Breast epithelium (tissue), 4 donors: Measurements from ENCODE around the gene IL10. TPM values are rescaled to one million over a fixed set of nuclear protein-coding genes. Genes with fewer than 3 reads are reported as not detected.

ENCODE experiments used
- DNase-seq, 2 donors: peaks; one replicate each; pipeline ENCODE4 v3.0.0-alpha.2; 2019; ENCODE audit warnings: low spot score in 2 of 2
- H3K27ac ChIP-seq, 2 donors: fragments of 200-600 bp; sonication (generic) in 1 of 2; one replicate each; pipeline ENCODE4 v1.5.1; 2016 to 2019; ENCODE audit warnings: mild to moderate bottlenecking in 1 of 2
- H3K27me3 ChIP-seq, 2 donors: fragments of 200-600 bp; sonication (generic) in 1 of 2; one replicate each; pipeline versions ENCODE4 v1.5.1 to v1.6.0; 2017 to 2019; ENCODE audit warnings: control low read depth in 1 of 2, mild to moderate bottlenecking in 1 of 2
- H3K36me3 ChIP-seq: fragments of 200-600 bp; one replicate; pipeline ENCODE4 v1.5.1; 2019
- H3K4me1 ChIP-seq, 2 donors: fragments of 200-600 bp; sonication (generic); one replicate each; pipeline ENCODE4 v1.5.1; 2016 to 2019; ENCODE audit warnings: control low read depth in 1 of 2
- H3K4me3 ChIP-seq, 3 donors: fragments of 200-600 bp; sonication (generic); 1 replicate in 2 of 3; 2 replicates in 1 of 3; pipeline ENCODE4 v1.5.1; 2016 to 2019; ENCODE audit warnings: mild to moderate bottlenecking in 3 of 3, moderate library complexity in 2 of 3
- H3K9me3 ChIP-seq, 2 donors: fragments of 200-600 bp; sonication (generic) in 1 of 2; one replicate each; pipeline ENCODE4 v1.5.1; 2016 to 2019; ENCODE audit warnings: control low read depth in 1 of 2
- POLR2A ChIP-seq: fragments of 450-650 bp; IDR thresholded peaks from one replicate; pipeline ENCODE4 v1.6.1; 2016; ENCODE audit warnings: antibody characterized with exemption, mild to moderate bottlenecking, moderate library complexity
- POLR2AphosphoS5 ChIP-seq, 3 donors: sonication (generic); formaldehyde crosslinking; IDR thresholded peaks; one replicate each; pipeline ENCODE4 v1.6.1; 2017; ENCODE audit warnings: antibody characterized with exemption in 3 of 3
- intact Hi-C: fragments of 100-400 bp; cut with DNase I; formaldehyde crosslinking; loops from one replicate; pipeline ENCODE4 v1.15.1; 2023; ENCODE audit warnings: low total_unique reads
- total RNA-seq, 3 donors: library from RNA; depleted of rRNA; stranded (reverse); fragments of >200 nt; gene quantifications; one replicate each; pipeline ENCODE4 v1.1.0, GENCODE V29; 2016
- TF ChIP-seq, protein P1 (sequence below), 3 donors: fragments of 450-650 bp; IDR thresholded peaks; one replicate each; pipeline ENCODE4 v1.5.1; 2016 to 2017; ENCODE audit warnings: antibody characterized with exemption in 3 of 3, mild to moderate bottlenecking in 3 of 3, moderate library complexity in 3 of 3

Gene IL10
- total RNA-seq, 3 donors from 2014 or later = 0.98 to 5.3 (median 4.3) TPM

DNA sequence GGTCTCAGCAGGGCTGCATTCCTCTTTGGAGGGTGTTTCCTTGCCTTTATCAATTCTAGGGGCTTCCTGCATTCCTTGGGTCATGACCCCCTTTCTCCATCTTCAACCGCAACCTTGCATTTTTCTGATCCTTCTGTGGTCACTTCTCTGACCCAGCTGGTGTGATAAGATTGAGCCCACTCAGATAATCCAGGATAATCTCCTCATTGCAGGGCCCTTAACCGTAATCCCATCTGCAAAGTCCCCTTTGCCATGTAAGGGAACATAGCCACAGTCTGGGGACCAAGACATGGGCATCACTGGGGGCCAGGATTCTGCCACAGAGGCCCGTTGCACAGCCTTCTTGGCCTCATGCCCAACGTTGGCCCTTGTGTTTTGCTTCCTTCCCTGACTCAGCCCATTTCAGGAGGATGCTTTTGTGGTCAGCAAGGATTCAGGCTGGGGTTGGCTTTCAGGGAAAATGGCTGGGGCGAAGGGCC is 36.7 kb downstream of the IL10 start:
- intact Hi-C loops = loop anchor here (5.0 kb wide), 1 partner anchor 177 kb away; no protein-coding TSS in a partner anchor

DNA sequence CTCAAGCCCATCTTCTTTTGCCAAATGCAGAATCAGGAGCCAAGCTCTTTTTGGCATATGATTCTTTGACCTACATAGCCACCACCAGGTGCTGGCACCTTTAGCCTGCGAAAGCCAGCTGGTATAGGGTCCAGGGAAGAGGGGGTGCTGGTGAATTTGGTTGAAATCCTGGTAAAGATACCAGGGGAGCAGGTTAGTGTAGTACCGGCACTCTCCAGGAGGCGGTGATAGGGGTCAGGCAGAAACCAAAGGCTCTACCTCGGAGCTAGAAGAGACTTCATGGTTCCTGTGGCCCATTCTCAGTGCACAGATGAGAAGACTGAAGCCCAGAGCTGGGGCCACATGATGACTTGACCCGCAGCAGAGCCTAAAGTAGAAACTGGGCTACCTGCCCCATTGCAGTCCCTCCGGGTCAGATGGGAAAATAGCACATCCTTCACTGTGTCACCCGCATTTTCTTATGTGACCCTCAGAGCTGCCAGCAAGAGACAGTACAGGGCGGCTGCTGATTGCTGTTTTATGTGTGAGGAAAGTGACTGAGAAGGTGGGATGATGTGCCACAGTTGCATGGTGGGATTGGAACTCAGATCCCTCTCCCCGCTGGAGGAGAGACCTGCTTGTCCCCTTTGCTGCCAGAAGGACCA is 37.7 kb downstream of the IL10 start:
- Histone ChIP-seq H3K4me1 (peaks cover 7 to 11% of the 10 kb centered on the region in 2 donors), H3K9me3 (no peaks in the 10 kb centered on the region), H3K4me3 (no peak overlapping the region), H3K27me3 (no peaks in the 10 kb centered on the region), H3K36me3 (peaks cover 6% of the 10 kb centered on the region), H3K27ac (no peak overlapping the region)
- DNase-seq = no peak
- TF ChIP-seq, protein P1, sequence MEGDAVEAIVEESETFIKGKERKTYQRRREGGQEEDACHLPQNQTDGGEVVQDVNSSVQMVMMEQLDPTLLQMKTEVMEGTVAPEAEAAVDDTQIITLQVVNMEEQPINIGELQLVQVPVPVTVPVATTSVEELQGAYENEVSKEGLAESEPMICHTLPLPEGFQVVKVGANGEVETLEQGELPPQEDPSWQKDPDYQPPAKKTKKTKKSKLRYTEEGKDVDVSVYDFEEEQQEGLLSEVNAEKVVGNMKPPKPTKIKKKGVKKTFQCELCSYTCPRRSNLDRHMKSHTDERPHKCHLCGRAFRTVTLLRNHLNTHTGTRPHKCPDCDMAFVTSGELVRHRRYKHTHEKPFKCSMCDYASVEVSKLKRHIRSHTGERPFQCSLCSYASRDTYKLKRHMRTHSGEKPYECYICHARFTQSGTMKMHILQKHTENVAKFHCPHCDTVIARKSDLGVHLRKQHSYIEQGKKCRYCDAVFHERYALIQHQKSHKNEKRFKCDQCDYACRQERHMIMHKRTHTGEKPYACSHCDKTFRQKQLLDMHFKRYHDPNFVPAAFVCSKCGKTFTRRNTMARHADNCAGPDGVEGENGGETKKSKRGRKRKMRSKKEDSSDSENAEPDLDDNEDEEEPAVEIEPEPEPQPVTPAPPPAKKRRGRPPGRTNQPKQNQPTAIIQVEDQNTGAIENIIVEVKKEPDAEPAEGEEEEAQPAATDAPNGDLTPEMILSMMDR (IDR thresholded peaks at IDR 0.05) = peak; percentile 72 to 78 (median 73)
- TF ChIP-seq POLR2A (no peak), POLR2AphosphoS5 (IDR thresholded peaks at IDR 0.05) (no peak)
- intact Hi-C loops = loop anchor here (5.0 kb wide), 1 partner anchor 178 kb away; no protein-coding TSS in a partner anchor

More for the DNA sequence above, 36.7 kb downstream of the IL10 start:
- DNase-seq = no peak
- Histone ChIP-seq H3K27me3 (no peaks in the 10 kb centered on the region), H3K4me3 (no peak overlapping the region), H3K36me3 (peaks cover 6% of the 10 kb centered on the region), H3K27ac (peak overlapping the region in 1 of 2 donors; percentile 34), H3K4me1 (peaks cover 7 to 11% of the 10 kb centered on the region in 2 donors), H3K9me3 (no peaks in the 10 kb centered on the region)
- TF ChIP-seq POLR2AphosphoS5 (IDR thresholded peaks at IDR 0.05) (no peak), POLR2A (no peak)
- TF ChIP-seq, protein P1 (IDR thresholded peaks at IDR 0.05) = no peak

DNA sequence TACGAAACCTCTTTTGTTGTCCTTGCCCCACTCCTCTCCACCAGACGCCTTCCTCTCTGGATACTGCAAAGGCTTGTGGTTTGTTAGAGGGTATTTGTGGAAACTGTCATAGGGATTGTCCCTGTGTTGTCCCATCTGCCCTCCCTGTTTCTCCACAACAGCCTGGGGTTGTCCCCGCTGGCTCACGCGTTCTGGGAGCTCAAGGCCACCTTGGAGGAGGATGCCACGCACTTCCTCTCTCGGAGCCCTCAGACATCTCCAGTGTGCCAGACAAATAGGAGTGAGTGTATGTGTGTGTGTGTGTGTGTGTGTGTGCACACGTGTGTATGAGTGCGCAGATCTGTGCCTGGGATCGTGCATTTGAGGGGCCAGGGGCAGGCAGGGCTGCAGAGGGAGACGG is 39.3 kb downstream of the IL10 start:
- Histone ChIP-seq H3K27ac (no peak overlapping the region), H3K36me3 (peaks cover 6% of the 10 kb centered on the region), H3K4me3 (no peak overlapping the region), H3K27me3 (no peaks in the 10 kb centered on the region), H3K4me1 (peaks cover 7% of the 10 kb centered on the region in 2 donors), H3K9me3 (no peaks in the 10 kb centered on the region)
- intact Hi-C loops = no loop called here
- no peak for DNase-seq
- TF ChIP-seq, protein P1 (IDR thresholded peaks at IDR 0.05) = no peak
- TF ChIP-seq POLR2A = no peak
- no peak for TF ChIP-seq POLR2AphosphoS5 (IDR thresholded peaks at IDR 0.05)

DNA sequence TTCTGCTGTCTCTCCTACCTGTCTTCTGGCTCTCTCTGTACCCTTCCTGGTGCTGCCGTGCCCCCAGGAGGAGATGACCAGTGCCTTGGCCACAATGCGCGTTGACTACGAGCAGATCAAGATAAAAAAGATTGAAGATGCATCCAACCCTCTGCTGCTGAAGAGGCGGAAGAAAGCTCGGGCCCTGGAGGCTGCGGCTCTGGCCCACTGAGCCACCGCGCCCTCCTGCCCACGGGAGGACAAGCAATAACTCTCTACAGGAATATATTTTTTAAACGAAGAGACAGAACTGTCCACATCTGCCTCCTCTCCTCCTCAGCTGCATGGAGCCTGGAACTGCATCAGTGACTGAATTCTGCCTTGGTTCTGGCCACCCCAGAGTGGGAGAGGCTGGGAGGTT is 39.8 kb downstream of the IL10 start:
- H3K27ac ChIP-seq = no peak overlapping the region
- peaks cover 6% of the 10 kb centered on the region for H3K36me3 ChIP-seq
- no peak for DNase-seq
- H3K9me3 ChIP-seq = no peaks in the 10 kb centered on the region
- intact Hi-C loops = no loop called here
- H3K27me3 ChIP-seq = no peaks in the 10 kb centered on the region
- H3K4me3 ChIP-seq = no peak overlapping the region
- peaks cover 2 to 6% of the 10 kb centered on the region in 2 donors for H3K4me1 ChIP-seq
- TF ChIP-seq POLR2A (no peak), POLR2AphosphoS5 (IDR thresholded peaks at IDR 0.05) (no peak)
- TF ChIP-seq, protein P1 (IDR thresholded peaks at IDR 0.05) = no peak

DNA sequence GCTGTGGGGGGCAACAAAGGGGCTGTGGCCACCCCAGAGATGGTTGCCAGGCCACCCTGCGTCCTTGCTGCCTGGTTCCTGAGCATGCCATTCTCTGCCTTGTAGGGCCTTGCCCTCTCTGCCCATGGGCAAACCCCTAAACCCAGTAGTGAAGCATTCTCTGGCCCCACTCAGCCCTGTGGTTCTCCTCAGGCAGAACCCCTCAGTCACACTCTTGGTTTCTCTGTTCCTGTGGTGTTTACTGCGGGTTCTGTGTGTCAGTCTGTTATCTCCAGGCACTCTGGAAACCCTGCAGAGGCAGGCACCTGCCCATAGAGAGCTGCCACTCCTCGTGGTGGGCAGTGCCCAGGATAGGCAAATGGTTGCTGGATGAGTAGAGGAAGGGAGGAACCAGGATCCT is 42.8 kb downstream of the IL10 start:
- TF ChIP-seq POLR2A (no peak), POLR2AphosphoS5 (IDR thresholded peaks at IDR 0.05) (no peak)
- TF ChIP-seq, protein P1 (IDR thresholded peaks at IDR 0.05) = no peak
- DNase-seq = no peak
- no peaks in the 10 kb centered on the region for H3K9me3 ChIP-seq
- no peak overlapping the region for H3K4me3 ChIP-seq
- intact Hi-C loops = loop anchor here (5.0 kb wide), 1 partner anchor 178 kb away; no protein-coding TSS in a partner anchor
- no peaks in the 10 kb centered on the region for H3K27me3 ChIP-seq
- peaks cover 6% of the 10 kb centered on the region for H3K36me3 ChIP-seq
- no peak overlapping the region for H3K27ac ChIP-seq
- peaks cover 0 to 9% of the 10 kb centered on the region in 2 donors for H3K4me1 ChIP-seq
